Brain pericyte (primary cell): Measurements from ENCODE around the gene NKAIN4.

ENCODE experiments used
- DNase-seq: peaks from one replicate; pipeline ENCODE4 v3.0.0-alpha.2; 2012; ENCODE audit warnings: low read depth, low spot score

Gene NKAIN4

DNA sequence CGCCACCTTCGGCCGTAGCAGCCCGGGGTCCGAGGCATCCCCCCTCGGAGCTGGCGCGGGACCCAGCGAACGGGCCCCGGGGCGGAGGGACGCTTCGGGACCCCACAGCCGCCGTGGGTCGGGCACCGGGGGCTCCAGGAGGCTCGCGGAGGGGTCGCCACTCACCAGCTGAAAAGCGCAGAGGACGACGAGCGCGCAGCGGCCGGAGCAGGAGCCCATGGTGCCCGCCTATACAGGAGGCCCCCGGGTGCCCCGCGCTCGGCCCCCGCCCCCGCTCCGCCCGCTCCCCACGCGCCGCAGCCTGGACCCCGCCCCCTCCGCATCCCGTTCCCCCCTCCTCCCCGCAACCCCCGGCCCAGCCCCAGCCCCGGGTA, at the start of gene NKAIN4:
Gene NKAIN4, minus strand, starts transcription at position 232 of the 374 bp plus-strand sequence. Its CDS starts 13 bp downstream, at position 219.
- DNase-seq, result no peak

DNA sequence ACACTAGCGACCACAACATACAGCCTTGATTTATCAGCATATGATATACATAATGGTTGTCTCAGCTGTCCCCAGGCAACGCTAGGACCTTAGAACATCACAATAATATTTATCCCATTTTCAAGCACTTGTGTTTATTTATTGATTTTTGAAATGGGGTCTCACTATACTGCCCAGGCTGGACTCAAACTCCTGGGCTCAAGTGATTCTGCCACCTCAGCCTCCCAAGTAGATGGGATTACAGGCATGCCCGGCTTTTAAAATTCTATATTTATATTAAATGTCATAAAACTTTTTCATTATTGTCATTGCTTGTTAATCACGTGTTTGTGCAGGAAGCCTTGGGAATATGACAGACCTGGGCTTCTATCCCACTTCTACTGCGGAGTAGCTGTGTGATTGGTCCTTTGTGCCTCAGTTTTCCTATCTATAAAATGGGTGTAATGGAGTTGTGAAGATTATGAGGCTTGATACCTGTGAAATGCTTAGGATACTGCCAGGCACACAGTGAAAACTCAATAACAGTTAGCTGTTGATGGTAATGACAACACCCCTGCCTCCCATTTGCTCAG, 48.9 kb upstream of the NKAIN4 start:
- DNase-seq, result no peak

DNA sequence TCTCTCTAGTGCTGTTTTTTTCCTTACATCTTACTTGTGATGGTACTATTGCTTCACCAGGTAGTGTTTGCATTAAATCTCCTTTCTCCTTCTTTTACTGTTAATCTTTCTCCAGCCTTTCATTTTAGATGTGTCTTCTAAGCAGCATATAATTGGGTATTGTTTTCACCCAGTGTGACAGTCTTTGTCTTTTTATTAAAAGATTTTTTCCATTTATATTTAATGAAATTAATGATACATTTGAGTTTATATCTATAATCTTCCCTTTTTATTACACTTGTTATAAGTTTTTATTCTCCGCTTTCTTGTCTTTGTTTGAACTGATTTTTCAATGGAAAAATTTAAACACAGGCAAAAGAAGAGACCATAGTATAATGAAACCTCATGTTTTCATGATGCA, 47.4 kb upstream of the NKAIN4 start:
- DNase-seq, result no peak

DNA sequence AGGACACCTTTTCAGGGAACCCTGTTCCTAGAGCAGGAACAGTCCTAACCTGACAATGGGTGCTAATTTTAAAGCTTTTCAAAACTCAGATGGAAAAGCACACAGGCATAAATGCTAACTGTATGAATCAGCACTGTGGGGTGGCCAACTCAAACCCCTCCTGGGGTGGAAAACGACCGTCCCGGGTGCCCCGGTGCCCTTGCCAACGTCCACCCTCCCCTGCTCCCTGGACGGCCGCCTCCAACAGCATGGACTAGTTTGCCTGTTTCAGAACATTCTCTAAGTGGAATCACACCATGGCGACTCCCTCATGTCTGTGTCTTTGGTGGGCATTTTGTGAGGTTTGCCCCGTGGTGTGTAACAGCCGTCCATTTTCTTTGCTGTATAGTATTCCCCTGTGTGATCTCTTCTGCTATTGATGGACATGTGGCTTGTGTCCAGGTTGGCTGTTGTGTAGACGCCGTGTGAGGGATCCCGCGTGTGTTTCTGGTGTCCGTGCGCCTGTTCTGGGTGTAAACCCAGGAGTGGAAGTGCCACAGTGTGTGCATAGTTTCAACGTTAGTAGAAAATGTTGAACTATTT, 44.6 kb upstream of the NKAIN4 start:
- no peak for DNase-seq

DNA sequence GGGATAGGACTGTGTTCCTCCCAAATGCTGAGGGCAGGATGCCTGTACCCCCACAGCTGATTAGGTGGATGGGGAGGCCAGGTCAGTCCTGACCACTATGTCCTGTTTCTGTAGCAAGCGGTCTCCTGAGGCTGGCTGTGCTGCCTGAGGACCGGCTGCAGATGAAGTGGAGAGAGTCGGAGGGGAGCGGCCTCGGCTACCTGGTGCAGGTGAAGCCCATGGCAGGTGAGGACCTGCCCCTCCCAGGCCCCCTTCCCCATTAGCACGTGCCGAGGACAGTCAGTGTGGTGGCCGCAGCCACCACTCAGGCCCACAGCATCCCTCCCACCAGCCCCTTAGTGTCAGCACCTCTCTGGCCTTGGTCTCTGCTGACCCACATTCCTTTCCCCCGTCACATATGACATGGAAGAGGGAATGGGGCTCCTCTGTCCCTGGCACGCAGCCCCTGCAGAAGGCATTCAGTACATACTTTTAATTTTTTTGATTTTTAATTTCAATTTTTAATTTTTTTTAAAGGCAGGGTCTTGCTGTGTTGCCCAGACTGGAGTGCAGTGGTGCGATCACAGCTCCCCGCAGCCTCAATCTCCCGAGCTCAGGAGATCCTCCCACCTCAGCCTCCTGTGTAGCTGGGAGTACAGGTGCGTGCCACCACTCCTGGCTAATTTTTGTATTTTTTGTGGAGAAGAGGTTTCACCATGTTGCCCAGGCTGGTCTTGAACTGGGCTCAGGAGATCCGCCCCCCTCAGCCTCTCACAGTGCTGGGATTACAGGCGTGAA, 43.7 kb upstream of the NKAIN4 start:
- DNase-seq, result no peak

DNA sequence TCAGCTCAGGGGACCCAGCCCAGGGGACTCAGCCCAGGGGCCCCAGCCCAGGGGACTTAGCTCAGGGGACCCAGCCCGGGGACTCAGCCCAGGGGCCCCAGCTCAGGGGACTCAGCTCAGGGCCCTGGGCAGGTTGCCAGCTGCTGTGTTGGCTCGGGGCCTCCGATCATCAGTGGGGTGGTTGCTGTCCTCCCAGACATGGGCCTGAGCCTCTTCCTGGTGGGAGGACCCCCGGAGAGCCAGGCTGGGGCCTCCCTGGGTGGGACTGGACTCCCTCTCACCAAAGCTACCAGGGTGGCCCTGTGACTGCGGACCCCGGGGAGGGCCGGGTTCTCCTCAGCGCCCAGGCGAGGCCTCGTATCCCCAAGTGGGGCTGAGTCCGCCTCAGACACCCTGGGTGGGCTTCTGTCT, 43.1 kb upstream of the NKAIN4 start:
- no peak for DNase-seq

DNA sequence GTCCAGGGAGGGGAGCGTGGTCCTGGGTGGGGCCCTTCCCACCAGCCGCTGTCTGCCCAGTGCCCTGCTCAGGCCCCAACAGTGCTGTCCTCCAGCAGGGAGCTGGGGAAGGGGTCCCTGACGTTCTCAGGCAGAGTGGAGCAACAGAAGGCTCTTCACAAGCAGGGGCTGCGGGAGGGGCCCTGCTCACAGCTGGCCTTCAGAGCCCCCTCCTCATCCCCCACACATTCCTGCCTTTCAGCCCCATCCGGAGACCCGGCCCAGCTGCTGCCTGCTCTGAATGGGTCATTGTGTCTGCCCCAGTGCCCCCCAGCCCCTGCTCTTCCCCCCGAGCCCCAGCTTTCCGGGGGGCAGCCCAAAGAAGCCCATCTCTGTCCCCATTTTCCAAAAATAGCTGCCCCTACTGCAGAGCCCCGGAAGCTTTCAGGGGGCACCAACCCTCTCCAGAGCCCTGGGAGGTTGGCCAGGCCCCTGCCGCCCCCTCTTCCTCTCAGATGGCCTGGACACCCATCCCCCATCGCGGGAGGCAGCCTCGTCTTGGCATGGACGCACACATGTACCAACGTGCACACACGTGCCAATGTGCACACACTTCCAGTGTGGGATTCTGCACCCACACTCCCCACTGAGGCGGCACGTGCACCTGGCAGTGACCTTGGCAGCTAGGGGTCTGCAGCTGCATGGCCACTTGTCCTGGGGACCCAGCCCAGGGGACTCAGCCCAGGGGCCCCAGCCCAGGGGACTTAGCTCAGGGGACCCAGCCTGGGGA, 42.5 kb upstream of the NKAIN4 start:
- DNase-seq, result no peak

DNA sequence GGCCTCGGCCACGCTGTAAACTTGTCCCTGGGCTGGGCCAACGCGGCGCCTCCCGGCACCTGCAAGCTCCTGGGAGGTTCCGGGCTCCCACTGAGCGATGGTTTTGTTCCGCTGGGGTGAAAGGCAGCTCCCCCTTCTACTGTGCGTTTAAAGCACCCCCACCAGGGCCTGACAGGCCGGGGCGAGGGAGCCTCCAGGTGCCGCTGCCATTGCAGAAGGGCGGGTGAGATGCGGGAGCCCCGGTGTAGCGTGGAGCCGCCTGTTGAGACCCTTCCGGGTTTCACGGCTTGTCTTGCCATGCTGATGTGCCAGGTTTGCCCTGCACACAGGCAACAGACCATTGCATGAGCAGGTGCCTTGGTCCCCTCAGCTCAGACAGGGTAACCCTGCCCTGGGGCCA, 41.6 kb upstream of the NKAIN4 start:
- no peak for DNase-seq

DNA sequence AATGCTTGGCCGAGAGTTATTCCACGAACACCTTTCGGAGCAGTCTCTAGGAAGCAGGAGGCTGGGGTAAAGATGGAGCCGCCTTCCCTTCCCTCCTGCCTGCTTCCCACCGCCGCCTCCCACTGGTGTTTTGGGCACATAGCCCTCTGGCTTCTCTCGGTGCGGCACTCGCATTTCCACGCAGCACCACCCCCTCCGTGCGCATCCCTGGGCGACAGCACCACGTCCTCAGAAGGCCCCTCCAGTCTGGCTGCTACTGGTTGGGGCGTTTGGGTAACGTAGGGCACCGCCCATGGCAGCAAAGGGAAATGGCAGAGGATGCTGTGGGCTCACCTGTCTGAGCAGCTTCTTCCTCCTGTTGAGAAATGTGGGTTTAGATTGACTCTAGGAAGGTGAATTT, 41.2 kb upstream of the NKAIN4 start:
- no peak for DNase-seq

DNA sequence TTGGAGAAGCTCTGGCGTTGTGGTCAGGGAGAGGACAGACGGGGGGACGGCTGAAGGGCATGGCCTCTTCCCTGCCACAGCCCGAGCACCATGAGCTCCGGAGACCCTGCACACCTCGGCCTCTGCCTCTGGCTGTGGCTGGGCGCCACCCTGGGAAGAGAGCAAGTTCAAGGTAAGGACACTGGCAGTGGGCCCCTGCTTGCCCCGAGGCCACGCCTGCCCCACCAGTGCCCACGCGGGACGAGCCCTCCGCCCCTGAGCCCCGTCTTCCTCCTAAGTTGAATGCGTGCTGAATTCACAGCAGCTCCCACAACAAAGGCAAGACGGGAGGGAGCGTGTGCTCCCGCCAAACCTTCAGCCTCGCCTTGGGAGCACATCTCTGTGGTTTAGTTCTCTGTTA, 40.8 kb upstream of the NKAIN4 start:
- DNase-seq, result no peak

DNA sequence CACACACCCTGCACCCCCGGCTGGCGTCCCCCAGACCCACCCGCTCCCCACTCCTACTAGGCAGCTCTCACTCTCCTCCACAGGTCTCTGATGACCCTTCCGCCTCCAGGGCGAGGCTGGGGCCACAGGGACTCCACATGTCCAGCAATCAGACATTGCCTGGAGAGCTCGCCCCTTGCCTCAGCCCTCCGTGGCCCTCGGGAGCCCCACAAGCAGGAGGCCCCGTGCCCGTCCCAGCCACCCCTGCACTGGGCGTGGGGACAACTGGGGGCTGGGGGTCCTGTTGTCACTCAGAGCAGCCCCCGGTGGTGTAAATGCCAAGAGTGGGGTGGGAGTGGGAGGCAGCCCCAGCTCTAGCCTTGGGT, 40.3 kb upstream of the NKAIN4 start:
- no peak for DNase-seq

DNA sequence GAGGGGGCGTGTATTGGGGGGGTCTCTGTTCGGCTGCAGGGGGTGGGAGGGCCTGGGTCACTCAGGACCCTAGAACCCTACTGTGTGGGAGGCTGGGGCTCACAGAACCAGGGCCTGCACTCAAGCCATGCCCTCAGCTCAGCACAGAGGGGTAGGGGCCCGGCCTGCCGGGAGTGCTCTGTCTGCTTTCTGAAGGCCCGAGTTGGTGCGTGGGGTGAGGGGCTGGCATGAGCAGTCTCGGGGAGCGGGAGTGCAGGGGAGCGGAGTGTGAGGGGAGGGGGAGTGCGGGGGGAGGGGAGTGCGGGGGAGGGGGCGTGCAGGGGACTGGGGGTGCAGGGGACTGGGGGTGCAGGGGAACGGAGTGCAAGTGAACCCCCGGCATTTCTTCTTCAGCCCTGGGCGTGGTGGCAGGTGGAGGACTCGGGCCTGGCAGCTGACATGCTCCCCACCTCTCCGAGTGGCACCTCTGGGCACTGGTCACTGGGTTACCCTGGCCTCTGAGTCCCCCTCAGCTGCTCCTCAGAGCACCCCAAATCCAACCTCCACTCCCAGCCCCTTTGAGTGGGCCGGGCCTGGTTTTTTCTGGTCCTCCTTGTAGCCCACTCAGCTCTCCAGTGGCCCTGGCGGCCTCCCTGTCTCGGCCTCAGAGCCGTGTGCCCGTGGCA, 39.7 kb upstream of the NKAIN4 start:
- no peak for DNase-seq

DNA sequence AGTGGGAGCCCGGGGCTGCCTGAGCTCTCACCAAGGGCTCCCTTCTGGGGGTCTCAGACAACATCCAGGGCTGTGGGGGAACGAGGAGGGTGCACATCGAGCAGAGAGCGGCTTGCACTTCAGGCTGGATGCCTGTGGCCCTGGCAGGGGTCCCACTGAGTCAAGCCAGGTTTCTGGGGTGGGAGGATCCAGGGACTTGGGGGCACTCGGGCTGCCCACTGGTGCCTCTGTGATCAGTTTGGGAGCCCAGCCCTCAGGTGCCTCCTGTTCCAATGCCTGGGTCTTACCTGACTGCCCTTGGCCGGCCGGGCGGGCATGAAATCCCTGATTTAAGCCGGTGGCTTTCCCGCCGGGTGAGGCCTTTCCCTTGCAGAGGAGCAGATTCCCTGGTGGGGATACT, 39.2 kb upstream of the NKAIN4 start:
- no peak for DNase-seq

DNA sequence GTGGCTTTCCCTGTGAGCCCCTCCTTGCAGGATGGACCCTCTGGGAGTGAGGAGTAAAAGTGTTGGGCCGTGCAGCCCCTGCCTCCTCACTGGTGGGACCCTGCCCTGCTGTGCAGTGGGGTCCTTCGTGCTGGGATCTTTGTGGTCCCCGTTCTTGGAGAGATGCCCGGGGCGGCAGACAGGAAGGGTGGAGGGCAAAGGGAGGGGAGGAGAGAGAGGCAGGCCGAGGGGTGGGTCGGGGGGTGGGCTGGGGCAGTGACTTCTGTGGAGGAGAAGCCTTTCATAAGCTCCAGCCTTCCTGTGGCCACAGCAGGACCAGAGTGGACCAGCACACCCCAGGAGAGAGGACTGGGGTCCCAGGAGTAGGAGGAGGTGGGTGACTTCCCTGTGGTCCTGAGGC, 38.6 kb upstream of the NKAIN4 start, which contains the start of gene COL20A1:
Gene COL20A1, plus strand, starts transcription at position 283 of the 400 bp plus-strand sequence. CDS start 1,922 bp downstream, outside the sequence.
- no peak for DNase-seq

DNA sequence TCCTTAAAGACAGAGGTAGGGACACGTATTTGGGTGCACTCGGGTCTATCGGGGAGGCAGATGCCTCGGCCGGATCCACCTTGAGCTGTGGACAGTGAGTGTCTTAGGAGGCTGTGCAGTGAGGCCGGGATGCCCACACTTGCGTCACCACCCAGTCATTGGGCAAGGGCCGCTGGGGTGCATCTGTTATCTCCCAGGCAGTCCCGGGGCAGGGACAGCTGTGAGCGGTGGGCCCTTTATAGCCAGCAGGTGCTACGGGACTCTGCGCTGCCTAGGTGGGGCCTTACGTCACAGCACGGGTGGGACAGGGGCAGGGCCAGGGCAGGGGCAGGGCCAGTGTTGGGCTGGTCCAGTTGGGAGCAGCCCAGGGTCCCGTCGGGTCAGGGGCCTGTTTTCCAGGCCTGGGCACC, 38.0 kb upstream of the NKAIN4 start:
- DNase-seq, result no peak

DNA sequence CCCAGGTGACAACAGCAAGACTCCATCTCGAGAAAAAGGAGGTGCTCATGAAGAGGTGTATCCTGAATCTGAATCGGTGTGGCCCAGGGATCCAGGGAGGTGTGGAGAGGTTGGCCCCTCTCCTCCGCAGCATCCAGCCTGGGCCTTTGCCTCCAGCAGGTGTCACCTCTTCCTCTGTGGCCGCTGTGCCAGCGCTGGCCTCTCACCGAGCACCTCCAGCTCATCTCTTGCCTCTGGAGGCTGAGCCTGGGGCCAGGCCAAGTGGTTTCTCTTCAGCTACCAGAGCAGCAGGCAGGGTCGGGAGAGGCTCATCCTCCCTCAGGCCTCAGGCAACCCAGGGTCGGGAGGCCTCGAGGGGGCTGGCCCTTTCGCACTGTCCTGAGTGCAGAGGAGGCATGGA, 37.5 kb upstream of the NKAIN4 start:
- no peak for DNase-seq

DNA sequence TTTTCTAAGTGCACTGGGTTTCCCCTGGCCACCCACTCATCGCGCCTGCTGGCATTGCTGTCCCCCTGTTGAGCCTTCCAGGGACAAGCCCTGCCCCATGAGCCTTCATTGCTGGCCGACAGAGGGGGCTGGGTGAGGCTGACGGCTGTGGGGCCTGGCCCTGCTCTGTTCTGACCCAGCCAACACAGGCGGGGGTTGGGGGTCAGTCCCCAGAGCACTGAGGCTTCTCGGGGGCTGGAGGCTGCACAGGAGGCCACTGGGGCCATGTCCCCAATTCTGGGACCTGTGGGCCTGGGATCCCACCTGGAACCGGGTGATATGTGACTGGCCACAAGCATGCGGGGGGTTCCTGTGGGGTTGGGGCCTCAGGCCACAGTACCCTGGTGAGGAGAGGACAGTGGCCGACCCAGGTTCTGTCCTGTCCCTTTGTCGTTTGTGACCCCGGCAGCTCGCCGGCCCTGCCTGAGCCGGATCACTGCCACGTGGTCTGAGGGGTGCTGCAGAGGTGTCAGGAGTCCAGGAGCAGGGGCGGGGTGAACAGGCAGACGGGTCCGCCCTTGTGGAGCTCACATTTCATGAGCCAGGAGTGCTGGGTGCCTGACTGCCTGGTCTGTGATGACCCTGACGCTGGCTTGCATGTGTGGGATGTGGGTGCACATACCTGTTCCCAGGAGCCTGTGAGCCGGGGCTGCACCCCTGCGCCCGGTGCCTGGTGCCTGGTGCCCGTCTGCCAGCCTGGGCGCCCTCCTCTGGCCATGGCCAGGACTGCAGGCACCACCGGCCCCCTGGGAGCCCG, 36.6 kb upstream of the NKAIN4 start:
- DNase-seq, result no peak

DNA sequence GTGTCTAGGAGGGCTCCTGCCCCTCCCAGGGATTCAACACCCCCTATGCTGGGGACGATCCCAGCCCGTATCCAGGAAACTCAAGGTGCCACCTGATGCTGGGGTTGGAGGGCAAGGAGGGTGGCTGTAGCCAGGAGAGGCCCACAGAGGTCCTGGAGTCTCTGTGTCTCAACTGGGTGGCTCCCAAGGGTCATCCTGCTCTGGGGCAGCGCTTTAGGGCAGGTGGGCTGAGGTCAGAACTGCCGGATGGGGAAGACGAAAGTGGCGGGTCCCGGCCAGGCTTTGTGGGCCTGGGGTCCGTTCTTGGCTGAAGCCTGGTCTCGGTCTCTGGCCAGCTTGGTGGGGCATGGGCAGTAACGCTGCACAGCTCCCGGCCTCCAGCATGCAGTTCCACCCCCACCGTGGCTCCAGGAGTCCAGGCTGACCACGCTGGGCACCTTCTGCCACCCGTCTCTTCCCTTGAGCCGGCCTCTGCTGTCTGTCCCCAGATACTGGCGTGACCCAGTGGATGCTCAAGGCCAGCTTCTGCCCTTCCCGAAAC, 35.9 kb upstream of the NKAIN4 start:
- no peak for DNase-seq

DNA sequence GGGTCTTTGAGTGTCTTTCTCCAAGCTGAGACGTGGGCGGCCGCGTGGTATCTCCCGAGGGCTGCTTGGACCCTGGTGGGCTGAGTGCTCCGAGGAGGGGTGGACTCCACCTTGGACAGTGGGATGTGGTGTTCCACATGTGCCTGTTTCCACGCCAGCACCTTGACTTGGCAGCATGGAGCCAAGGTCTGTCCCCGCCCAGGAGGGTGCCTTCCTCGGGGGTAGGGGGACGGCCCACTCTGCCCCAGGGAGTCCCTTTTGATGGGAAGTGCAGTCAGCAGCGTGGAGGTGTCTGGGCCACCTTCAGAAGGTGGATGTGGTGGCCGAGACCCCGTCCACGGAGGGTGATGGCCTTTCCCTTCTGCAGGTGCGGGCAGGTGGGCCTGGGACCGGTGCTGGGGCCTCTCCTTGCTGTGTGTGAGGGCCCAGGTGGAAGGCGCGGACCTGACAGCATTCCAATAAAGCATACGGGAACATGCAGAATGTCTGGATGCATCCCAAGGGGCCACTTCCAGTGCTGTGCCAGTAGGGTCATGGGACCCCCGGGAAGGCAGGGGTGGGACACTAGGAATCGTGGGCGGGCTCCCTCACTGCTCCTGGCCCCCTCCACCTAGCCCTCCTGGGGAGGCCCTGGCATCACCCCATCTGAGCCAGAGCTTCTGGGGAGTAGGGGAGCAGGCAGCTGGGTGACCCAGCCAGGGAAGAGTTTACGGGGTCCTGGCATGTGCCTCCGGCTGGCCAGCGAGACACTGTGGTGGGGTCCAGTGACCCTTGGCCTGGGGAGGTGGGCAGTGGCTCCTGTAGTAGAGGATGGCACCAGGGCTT, 35.3 kb upstream of the NKAIN4 start:
- DNase-seq, result no peak
